Hepatic stellate cell (primary cell): ENCODE data around the gene ASTL.
"Not testable (repeated sequence)": the region's sequence is repeated elsewhere in the genome, so short reads cannot be mapped to it uniquely, and the experiment has no call there.

Source experiments
- DNase-seq: peaks from one replicate; pipeline ENCODE4 v3.0.0; 2011; ENCODE audit warnings: low spot score

ASTL gene

GRCh38 chr2:96098900-96099590 is 39.3 kb downstream of the ASTL start:
- no peak for DNase-seq

DNA sequence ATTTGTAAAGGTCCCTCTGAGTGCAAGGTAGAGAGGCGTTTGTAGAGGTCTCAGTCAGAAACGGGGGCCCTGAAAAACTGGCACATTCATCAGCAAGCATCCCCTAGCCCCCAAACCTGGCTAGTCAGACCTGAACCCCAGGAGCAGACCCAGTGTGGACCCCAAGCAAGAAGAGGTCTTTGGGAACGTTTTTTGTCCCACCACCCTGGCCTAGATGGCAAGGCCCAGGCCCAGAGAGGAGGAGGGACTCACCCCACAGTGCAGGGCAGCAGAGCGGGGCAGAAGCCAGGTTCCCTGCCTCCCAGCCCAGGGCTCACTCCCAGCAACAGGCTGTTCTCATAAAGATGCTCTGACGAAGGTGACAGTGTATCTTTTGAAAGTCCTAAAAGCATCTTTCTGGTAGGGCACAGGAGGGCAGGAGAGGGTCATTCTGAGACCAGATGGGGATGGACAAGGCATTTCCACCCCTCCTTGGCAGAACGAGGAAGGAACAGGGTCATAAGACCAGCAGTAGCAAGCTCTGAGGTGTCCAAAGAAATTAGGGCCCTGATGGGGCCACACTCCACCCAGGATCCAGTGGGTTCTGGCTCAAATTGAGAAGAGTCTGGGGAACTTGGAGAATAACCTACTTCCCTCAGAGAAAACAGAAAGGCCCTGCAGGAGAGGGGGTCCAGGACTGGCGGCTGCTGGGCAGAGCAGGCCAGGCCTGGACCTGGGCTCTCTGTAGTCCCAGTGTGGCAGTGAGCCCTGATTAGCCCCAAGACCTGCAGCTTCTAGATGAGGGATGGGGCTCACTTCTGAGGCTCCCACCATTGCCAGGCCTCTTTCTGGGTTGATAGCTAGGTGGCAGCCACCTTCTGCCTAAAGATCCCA is 40.1 kb downstream of the ASTL start:
- no peak for DNase-seq

DNA sequence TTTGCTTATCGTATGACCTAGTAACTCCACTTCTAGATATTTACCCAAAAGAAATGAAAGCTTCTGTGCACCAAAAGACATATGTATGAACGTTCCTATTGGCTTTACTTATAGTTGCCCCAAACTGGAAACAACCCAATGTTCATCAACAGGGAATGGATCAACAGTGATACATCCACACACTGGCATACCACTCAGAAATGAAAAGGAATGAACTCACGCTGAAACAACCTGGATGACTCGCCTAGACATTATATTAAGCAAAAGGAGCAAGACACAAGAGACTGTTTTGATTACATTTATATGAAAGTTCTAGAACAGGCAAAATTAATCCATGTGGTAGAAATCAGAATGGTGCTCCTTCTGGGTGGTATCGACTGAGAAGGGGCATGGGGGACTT is 40.9 kb downstream of the ASTL start:
- DNase-seq: no peak

GRCh38 chr2:96095116-96095636 is 43.1 kb downstream of the ASTL start:
- no peak for DNase-seq

- DNase-seq: no peak
These were observed 44.8 kb downstream of the ASTL start for GRCh38 chr2:96093528-96093927.

DNA sequence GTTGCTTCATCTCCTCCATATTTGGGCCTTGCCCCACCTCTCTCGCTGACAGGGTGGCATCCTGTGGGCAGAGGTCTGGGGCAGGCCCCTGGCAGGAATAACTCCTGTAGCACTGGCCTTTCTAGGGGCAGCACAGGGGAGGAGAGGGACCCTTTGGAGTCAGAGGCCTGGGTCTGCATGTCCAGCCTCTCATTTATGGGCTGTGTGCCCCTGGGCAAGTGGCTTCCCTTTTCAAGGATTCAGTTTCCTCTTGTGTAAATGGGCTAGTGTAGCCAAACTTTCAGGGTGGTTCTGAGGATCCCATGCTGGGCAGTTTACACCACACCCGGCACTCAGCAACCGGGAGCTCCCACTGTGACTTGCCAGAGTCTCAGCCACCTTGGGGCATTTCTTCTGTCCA is 45.4 kb downstream of the ASTL start:
- DNase-seq: no peak

DNA sequence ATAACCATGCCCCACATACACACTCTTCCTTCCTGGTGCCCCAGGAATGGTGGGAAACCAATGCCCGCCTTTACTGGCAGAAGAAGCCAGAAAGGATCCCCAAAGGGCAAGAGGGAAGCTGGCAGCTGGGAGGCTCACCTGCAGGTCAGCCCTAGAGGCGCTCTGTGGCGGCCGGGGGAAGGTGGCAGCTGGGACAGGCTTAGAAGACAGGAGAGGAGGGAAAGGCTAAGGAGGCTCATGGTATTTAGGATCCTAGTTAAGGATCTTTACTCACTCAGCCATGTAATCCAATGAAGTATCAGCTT is 45.8 kb downstream of the ASTL start:
- DNase-seq: no peak

- DNase-seq: no peak
These were observed 46.4 kb downstream of the ASTL start for GRCh38 chr2:96091711-96092572.

DNA sequence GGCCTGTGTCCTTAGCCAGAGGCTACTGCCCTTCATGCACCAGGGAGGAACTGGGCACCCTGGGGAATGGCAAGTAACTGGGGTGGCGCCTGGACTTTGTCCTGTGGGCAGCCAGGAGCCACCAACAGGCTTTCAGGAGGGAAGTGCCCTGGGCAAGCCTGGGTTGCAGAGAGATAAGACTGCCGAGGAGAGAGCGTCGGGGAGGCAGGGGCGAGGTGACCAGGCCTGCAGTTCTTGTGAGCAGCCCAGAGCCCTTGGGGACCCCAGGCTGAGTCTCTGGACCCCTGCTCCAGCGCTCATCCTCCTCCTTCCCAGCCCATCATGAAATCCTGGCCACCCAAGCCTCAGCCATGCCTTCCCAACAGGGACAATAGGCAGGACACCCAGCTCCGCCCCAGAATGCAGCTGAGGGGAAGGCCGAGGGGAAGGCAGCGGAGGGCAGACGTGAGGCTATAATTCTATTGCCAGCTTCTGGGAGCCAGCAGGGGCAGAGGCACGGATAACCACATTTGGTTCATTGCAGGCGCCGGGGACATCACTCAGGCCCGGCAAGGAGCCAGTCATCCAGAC is 47.1 kb downstream of the ASTL start:
- DNase-seq: no peak

DNA sequence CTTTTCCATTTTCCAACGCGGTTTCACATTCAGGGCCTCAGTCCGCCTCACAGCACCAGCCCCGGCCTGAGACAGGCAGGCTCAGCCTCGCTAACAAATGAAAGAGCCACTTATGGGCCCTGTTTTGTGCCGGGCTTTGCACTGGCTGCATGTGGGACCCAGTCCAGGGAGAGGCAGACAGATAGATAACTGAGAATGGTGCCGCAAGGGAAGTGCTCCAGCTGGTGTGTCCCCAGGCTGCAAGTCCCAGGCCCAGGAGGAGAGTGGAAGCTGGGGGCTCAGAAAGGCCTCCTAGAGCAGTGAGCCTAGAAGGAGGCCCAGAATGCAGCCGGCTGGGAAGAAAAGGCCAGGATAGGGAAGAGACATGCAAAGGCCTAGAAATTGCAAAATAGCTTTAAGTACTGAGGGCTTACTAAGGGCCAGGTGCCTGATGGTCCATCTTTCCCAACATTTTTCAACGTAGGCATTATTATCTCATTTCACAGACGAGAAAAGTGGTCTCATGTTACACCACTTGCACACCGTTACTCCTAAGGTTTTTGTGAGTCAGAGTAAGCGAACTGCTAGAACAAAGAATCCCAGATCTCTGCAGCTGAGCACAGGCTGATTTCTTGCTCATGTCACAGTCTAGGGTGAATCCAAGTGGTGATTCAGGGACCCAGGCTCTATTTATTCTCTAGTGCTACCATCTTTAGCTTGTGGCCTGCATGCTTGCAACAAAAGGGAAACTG is 47.9 kb downstream of the ASTL start:
- DNase-seq: no peak

DNA sequence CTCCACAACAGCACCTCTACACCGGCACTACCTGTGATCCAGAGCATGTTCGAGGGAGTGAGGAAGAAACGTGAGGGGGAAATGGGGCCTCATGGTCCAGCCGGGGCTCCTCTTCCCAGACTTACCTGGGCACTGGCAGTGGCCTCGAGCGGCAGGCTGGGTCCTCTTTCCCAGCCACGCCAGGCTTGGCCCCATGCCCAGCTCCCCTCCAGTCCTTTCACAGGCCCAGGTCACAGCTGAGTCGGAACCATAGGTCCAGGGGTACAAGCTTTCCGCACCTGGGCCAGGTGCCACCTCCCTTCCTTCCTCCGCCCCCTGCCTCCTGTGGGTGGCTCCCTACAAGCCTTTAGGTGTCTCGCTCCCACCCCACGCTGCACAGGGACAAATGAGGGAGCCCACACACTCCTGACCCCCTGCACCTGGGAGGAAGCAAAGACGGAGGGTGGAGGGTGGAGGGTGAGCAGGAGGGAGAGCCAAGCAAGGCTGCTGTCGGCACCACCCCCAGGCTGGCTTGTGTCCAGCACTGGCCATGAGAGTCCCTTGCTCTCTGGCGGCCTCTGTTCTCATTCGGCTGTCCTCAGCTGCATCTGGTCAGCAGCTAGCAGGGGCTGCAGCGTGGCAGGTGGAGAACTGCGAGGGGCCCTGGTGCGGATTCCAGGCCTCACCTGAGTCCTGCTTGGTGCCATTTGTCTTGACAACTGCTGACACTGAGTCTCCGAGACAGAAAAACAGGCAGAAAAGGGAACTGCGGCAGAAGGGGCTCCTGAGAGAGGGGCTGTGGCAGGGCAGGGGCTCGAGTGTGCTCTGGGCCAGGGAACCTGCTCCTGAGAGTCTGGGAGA is 48.7 kb downstream of the ASTL start:
- no peak for DNase-seq

GRCh38 chr2:96088340-96089335 is 49.7 kb downstream of the ASTL start:
- no peak for DNase-seq

DNA sequence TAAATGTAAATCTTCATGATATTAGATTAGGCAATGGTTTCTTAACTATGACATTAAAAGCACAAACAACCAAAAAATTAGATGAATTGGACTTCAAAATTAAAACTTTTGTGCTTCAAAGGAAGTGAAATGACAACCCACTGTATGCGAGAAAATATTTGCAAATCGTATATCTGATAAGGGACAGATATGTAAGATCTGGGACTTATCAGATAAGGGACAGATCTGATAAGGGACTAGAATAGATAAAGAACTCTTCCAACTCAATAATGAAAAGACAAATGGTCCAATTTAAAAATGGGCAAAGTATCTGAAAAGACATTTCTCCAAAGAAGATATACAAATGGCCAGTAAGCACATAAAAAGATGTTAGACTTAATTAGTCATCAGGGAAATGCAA is 51.2 kb downstream of the ASTL start:
- DNase-seq: no peak

GRCh38 chr2:96085541-96086355 is 52.6 kb downstream of the ASTL start:
- no peak for DNase-seq

DNA sequence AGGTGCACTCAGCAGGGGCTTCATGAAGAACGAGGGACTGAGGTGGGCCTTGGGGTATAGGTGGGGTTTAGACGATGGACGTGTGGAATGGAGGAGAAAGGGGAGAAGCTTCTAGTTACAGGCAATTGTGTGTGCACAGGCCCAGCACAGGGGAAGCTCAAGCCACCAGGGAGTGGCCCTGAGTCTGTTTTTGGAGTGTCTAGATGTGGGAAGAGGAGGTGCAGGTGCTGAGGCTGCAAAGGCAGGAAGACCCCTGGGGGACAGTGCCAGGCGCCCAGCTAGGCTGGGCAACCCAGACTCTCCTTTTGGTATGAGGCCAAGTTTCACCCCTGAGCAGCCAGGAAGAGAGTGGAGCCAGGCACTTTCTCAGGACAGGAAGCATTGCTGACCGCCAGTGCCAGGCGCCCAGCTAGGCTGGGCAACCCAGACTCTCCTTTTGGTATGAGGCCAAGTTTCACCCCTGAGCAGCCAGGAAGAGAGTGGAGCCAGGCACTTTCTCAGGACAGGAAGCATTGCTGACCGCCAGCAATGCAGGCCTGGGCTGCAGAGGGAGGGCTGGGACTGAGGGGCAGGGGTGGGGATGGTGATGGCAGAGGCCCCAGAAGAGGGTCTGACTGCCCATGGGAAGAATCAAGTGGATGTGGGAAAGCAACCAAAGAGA is 53.3 kb downstream of the ASTL start:
- not testable (repeated sequence) for DNase-seq

- no peak for DNase-seq
These were observed 54.1 kb downstream of the ASTL start for GRCh38 chr2:96083989-96084857.
